Activated effector memory CD4-positive, alpha-beta T cell treated with Interleukin-2 at 50 U/mL for 16 hours (primary cell): ENCODE measurements around the gene ACSL5.
"Not testable (repeated sequence)": the region's sequence is repeated elsewhere in the genome, so short reads cannot be mapped to it uniquely, and the experiment has no call there.

Experiments
- DNase-seq: peaks from one replicate; pipeline ENCODE4 v3.0.0-alpha.2; 2020

Gene ACSL5

GRCh38 chr10:112377116-112377515 is 3.2 kb downstream of the ACSL5 start:
- not testable (repeated sequence) for DNase-seq

- DNase-seq, result no peak
Measured at GRCh38 chr10:112379635-112380296, 5.8 kb downstream of the ACSL5 start.

- no peak for DNase-seq
Measured at GRCh38 chr10:112382515-112383235, 8.8 kb downstream of the ACSL5 start.

- no peak for DNase-seq
Measured at GRCh38 chr10:112383325-112383724, 9.4 kb downstream of the ACSL5 start.

GRCh38 chr10:112384141-112384540 is 10.2 kb downstream of the ACSL5 start:
- DNase-seq, result no peak

- no peak for DNase-seq
Measured at GRCh38 chr10:112385201-112385600, 11.3 kb downstream of the ACSL5 start.

GRCh38 chr10:112388056-112388455 is 14.1 kb downstream of the ACSL5 start:
- DNase-seq, result not testable (repeated sequence)

- DNase-seq, result no peak
Measured at GRCh38 chr10:112388548-112388947, 14.6 kb downstream of the ACSL5 start.

- no peak for DNase-seq
Measured at GRCh38 chr10:112389271-112389822, 15.4 kb downstream of the ACSL5 start.

- no peak for DNase-seq
Measured at GRCh38 chr10:112390125-112390703, 16.3 kb downstream of the ACSL5 start.

- no peak for DNase-seq
Measured at GRCh38 chr10:112393341-112393740, 19.4 kb downstream of the ACSL5 start.

- no peak for DNase-seq
Measured at GRCh38 chr10:112393827-112394226, 19.9 kb downstream of the ACSL5 start.

GRCh38 chr10:112394475-112394875 is 20.6 kb downstream of the ACSL5 start:
- no peak for DNase-seq

GRCh38 chr10:112395809-112396530 is 22.1 kb downstream of the ACSL5 start:
- DNase-seq, result no peak

GRCh38 chr10:112397592-112397991 is 23.7 kb downstream of the ACSL5 start:
- DNase-seq, result no peak

GRCh38 chr10:112402917-112403316 is 29.0 kb downstream of the ACSL5 start:
- DNase-seq, result no peak

GRCh38 chr10:112404617-112405016 is 30.7 kb downstream of the ACSL5 start:
- no peak for DNase-seq

GRCh38 chr10:112406806-112407205 is 32.9 kb downstream of the ACSL5 start:
- DNase-seq, result not testable (repeated sequence)

GRCh38 chr10:112407696-112408095 is 33.8 kb downstream of the ACSL5 start:
- no peak for DNase-seq

GRCh38 chr10:112409299-112409698 is 35.4 kb downstream of the ACSL5 start:
- DNase-seq, result no peak

- DNase-seq, result no peak
Measured at GRCh38 chr10:112409755-112410154, 35.8 kb downstream of the ACSL5 start.

- no peak for DNase-seq
Measured at GRCh38 chr10:112412696-112413095, 38.8 kb downstream of the ACSL5 start.

GRCh38 chr10:112421731-112422130 is 47.8 kb downstream of the ACSL5 start:
- DNase-seq, result no peak
